ENCODE measurements around the gene PRDM10.
"Not testable (repeated sequence)": the region's sequence is repeated elsewhere in the genome, so short reads cannot be mapped to it uniquely, and the experiment has no call there.

Gene PRDM10

GRCh38 chr11:130002352-130002845 is at the start of gene PRDM10:
Gene PRDM10, minus strand, starts transcription at chr11:130002835. Its CDS starts 41,871 bp downstream, at chr11:129960964.
- peak; percentile 83 to 88 (median 85) for DNase-seq (ENCODE audit: low read depth in 2 of 3, low spot score in 1 of 3)

- DNase-seq (ENCODE audit: low read depth in 2 of 3, low spot score in 1 of 3): no peak
These were observed 48.4 kb upstream of the PRDM10 start for GRCh38 chr11:130051082-130051481.

- DNase-seq (ENCODE audit: low read depth in 2 of 3, low spot score in 1 of 3): no peak
These were observed 47.6 kb upstream of the PRDM10 start for GRCh38 chr11:130050257-130050656.

GRCh38 chr11:130049328-130049771 is 46.7 kb upstream of the PRDM10 start:
- no peak for DNase-seq (ENCODE audit: low read depth in 2 of 3, low spot score in 1 of 3)

GRCh38 chr11:130047141-130047540 is 44.5 kb upstream of the PRDM10 start:
- DNase-seq (ENCODE audit: low read depth in 2 of 3, low spot score in 1 of 3): no peak

GRCh38 chr11:130043575-130043974 is 40.9 kb upstream of the PRDM10 start:
- DNase-seq (ENCODE audit: low read depth in 2 of 3, low spot score in 1 of 3): no peak

GRCh38 chr11:130042093-130042591 is 39.5 kb upstream of the PRDM10 start:
- DNase-seq (ENCODE audit: low read depth in 2 of 3, low spot score in 1 of 3): no peak

GRCh38 chr11:130040281-130040940 is 37.8 kb upstream of the PRDM10 start:
- no peak for DNase-seq (ENCODE audit: low read depth in 2 of 3, low spot score in 1 of 3)

- DNase-seq (ENCODE audit: low read depth in 2 of 3, low spot score in 1 of 3): no peak
These were observed 35.4 kb upstream of the PRDM10 start for GRCh38 chr11:130037881-130038585.

GRCh38 chr11:130037058-130037457 is 34.4 kb upstream of the PRDM10 start:
- no peak for DNase-seq (ENCODE audit: low read depth in 2 of 3, low spot score in 1 of 3)

GRCh38 chr11:130034236-130034635 is 31.6 kb upstream of the PRDM10 start:
- DNase-seq (ENCODE audit: low read depth in 2 of 3, low spot score in 1 of 3): no peak

GRCh38 chr11:130032931-130033330 is 30.3 kb upstream of the PRDM10 start:
- DNase-seq (ENCODE audit: low read depth in 2 of 3, low spot score in 1 of 3): no peak

- DNase-seq (ENCODE audit: low read depth in 2 of 3, low spot score in 1 of 3): no peak
These were observed 29.3 kb upstream of the PRDM10 start for GRCh38 chr11:130031945-130032344.

GRCh38 chr11:130031056-130031455 is 28.4 kb upstream of the PRDM10 start:
- no peak for DNase-seq (ENCODE audit: low read depth in 2 of 3, low spot score in 1 of 3)

- DNase-seq (ENCODE audit: low read depth in 2 of 3, low spot score in 1 of 3): no peak
These were observed 26.5 kb upstream of the PRDM10 start for GRCh38 chr11:130029137-130029536.

- DNase-seq (ENCODE audit: low read depth in 2 of 3, low spot score in 1 of 3): no peak
These were observed 22.7 kb upstream of the PRDM10 start for GRCh38 chr11:130025371-130025770.

GRCh38 chr11:130024361-130024760 is 21.7 kb upstream of the PRDM10 start:
- no peak for DNase-seq (ENCODE audit: low read depth in 2 of 3, low spot score in 1 of 3)

GRCh38 chr11:130023204-130023603 is 20.6 kb upstream of the PRDM10 start:
- no peak for DNase-seq (ENCODE audit: low read depth in 2 of 3, low spot score in 1 of 3)

- DNase-seq (ENCODE audit: low read depth in 2 of 3, low spot score in 1 of 3): no peak
These were observed 20.2 kb upstream of the PRDM10 start for GRCh38 chr11:130022799-130023198.

- not testable (repeated sequence) for DNase-seq (ENCODE audit: low read depth in 2 of 3, low spot score in 1 of 3)
These were observed 19.0 kb upstream of the PRDM10 start for GRCh38 chr11:130021606-130022005.

GRCh38 chr11:130020323-130020722 is 17.7 kb upstream of the PRDM10 start:
- DNase-seq (ENCODE audit: low read depth in 2 of 3, low spot score in 1 of 3): no peak

- DNase-seq (ENCODE audit: low read depth in 2 of 3, low spot score in 1 of 3): not testable (repeated sequence)
These were observed 13.2 kb upstream of the PRDM10 start for GRCh38 chr11:130015846-130016245.
